Right lobe of liver (tissue), 4 donors: ENCODE results near the gene RBKS.

Experiments
- CTCF ChIP-seq, 4 donors: fragments of 200-600 bp in 3 of 4; fragments of 450-650 bp in 1 of 4; IDR thresholded peaks; one replicate each; pipeline versions ENCODE4 v1.5.1 to v1.8.0; 2016 to 2022; ENCODE audit warnings: antibody characterized with exemption in 4 of 4, mild to moderate bottlenecking in 2 of 4
- POLR2A ChIP-seq: fragments of 450-650 bp; IDR thresholded peaks from one replicate; pipeline ENCODE4 v1.6.1; 2017; ENCODE audit warnings: antibody characterized with exemption, mild to moderate bottlenecking
- donor health status: DM: no; HTN: no; CAD: no.
- donor health status: DM: no; HTN: no; CAD: no.
- donor health status: DM: no; HTN: yes; CAD: no.

DNA sequence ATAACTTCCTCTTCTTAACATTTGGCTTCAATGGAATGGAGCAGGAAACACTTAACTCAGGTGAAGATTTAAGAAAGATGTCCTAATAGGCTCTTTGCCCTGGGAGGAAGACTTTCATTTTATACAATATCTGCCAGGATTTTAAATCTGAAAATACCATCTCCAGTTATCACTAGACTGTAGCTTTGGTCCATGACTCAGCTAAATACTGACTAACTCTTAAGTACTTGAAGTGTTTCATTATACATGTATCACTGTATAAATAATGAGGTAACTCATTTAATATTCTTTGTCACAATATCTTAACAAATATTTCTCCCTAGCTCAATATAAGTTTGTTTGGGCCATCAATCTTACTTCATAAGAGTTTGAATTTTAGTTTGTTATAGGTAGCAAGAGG, 34.7 kb downstream of the RBKS start:
- TF ChIP-seq CTCF (IDR thresholded peaks at IDR 0.05) = no peak
- no peak for TF ChIP-seq POLR2A
